NOMO-1 (cell line): ENCODE data around the gene CDKL2.

Source experiments
- DNase-seq, 2 experiments: peaks; one replicate each; lab custom pipeline; 2025; ENCODE audit not compliant: unreplicated experiment in 2 of 2; lab: John Stamatoyannopoulos, UW

Gene CDKL2

GRCh38 chr4:75643651-75644050, 13.3 kb upstream of the CDKL2 start:
- no peak for DNase-seq

- DNase-seq: no peak
Observed at GRCh38 chr4:75639124-75639695, 8.9 kb upstream of the CDKL2 start.

GRCh38 chr4:75637827-75638226, 7.5 kb upstream of the CDKL2 start:
- no peak for DNase-seq

- no peak for DNase-seq
Observed at GRCh38 chr4:75637176-75637575, 6.8 kb upstream of the CDKL2 start.

GRCh38 chr4:75634951-75635350, 4.6 kb upstream of the CDKL2 start:
- DNase-seq: no peak

- DNase-seq: no peak
Observed at GRCh38 chr4:75634281-75634680, 4.0 kb upstream of the CDKL2 start.

- DNase-seq: peak in 1 of 2 experiments; percentile 42
Observed at GRCh38 chr4:75633846-75634245, 3.5 kb upstream of the CDKL2 start.

- DNase-seq: no peak
Observed at GRCh38 chr4:75630937-75631329, 605 bp upstream of the CDKL2 start.

GRCh38 chr4:75629239-75629638, 1.1 kb downstream of the CDKL2 start:
- no peak for DNase-seq

- DNase-seq: no peak
Observed at GRCh38 chr4:75623026-75623425, 7.3 kb downstream of the CDKL2 start.

GRCh38 chr4:75621715-75622114, 8.6 kb downstream of the CDKL2 start:
- no peak for DNase-seq

- no peak for DNase-seq
Observed at GRCh38 chr4:75612306-75612705, 18.0 kb downstream of the CDKL2 start.

GRCh38 chr4:75605928-75606327, 24.4 kb downstream of the CDKL2 start:
- DNase-seq: no peak

- DNase-seq: no peak
Observed at GRCh38 chr4:75599647-75600046, 30.7 kb downstream of the CDKL2 start.

GRCh38 chr4:75598390-75598789, 31.9 kb downstream of the CDKL2 start:
- DNase-seq: peak; percentile 34 to 71

- no peak for DNase-seq
Observed at GRCh38 chr4:75596061-75596460, 34.3 kb downstream of the CDKL2 start.

GRCh38 chr4:75593393-75593792, 36.9 kb downstream of the CDKL2 start:
- DNase-seq: no peak

GRCh38 chr4:75584067-75584466, 46.3 kb downstream of the CDKL2 start:
- DNase-seq: no peak

- DNase-seq: no peak
Observed at GRCh38 chr4:75567725-75568124, 62.6 kb downstream of the CDKL2 start.

- DNase-seq: no peak
Observed at GRCh38 chr4:75566911-75567310, 63.4 kb downstream of the CDKL2 start.

GRCh38 chr4:75565481-75565880, 64.8 kb downstream of the CDKL2 start:
- peak in 1 of 2 experiments; percentile 44 for DNase-seq

- no peak for DNase-seq
Observed at GRCh38 chr4:75564023-75564422, 66.3 kb downstream of the CDKL2 start.

GRCh38 chr4:75561789-75562188, 68.5 kb downstream of the CDKL2 start:
- no peak for DNase-seq
